ENCODE measurements around the gene PRR30. TPM values are rescaled to one million over a fixed set of nuclear protein-coding genes. Genes with fewer than 3 reads are reported as not detected.

Gene PRR30
- total and polyA plus RNA-seq, 2 donors (not counting 1 experiment from before 2014, with no cell fraction given) = not detected

- no peak for TF ChIP-seq CTCF (conservative IDR thresholded peaks at IDR 0.05 in 1 of 2, IDR thresholded peaks at IDR 0.05 in 1 of 2; ENCODE audit: low read depth in 1 of 2, low read length in 2 of 2)
- TF ChIP-seq EZH2 (IDR thresholded peaks at IDR 0.05; ENCODE audit: low read length, missing control alignments) = no peak
- Histone ChIP-seq H3K36me3 (ENCODE audit: control insufficient read depth, insufficient read depth, low read length) (peaks cover 16% of the 10 kb centered on the region), H3K9ac (ENCODE audit: insufficient read depth, low read length) (no peak overlapping the region), H3K4me2 (ENCODE audit: extremely low read depth, insufficient read depth, low read length) (peak overlapping the region; percentile 57), H4K20me1 (ENCODE audit: control insufficient read depth, extremely low read depth, insufficient read depth, low read length) (no peaks in the 10 kb centered on the region), H3K9me3 (ENCODE audit: control insufficient read depth, insufficient read depth, low read depth, low read length) (no peaks in the 10 kb centered on the region), H3K4me1 (ENCODE audit: control insufficient read depth, extremely low read depth, insufficient read depth, low read length) (peaks cover 4% of the 10 kb centered on the region), H3K27ac (ENCODE audit: insufficient read depth, low read length) (no peak overlapping the region), H2AFZ (ENCODE audit: low read length) (peak overlapping the region; percentile 73), H3K79me2 (ENCODE audit: control insufficient read depth, insufficient read depth, low read length) (peaks cover 15% of the 10 kb centered on the region), H3K27me3 (ENCODE audit: control insufficient read depth, insufficient read depth, low read length) (peaks cover 2% of the 10 kb centered on the region), H3K4me3 (replicated peaks in 1 of 4; ENCODE audit: control extremely low read depth in 1 of 4, insufficient read depth in 1 of 4, low read depth in 3 of 4, low read length in 4 of 4) (peak overlapping the region in 1 of 4 experiments; percentile 98)
- no peak for DNase-seq (ENCODE audit: low read depth in 2 of 2)
Observed at GRCh38 chr2:27134781-27135477, 4.3 kb downstream of the PRR30 start.

GRCh38 chr2:27133905-27134780, 5.1 kb downstream of the PRR30 start, which contains the start of gene PREB:
Gene PREB, minus strand, starts transcription at chr2:27134636. Its CDS starts 215 bp downstream, at chr2:27134421.
- H3K36me3 ChIP-seq (ENCODE audit: control insufficient read depth, insufficient read depth, low read length) = peaks cover 18% of the 10 kb centered on the region
- no peaks in the 10 kb centered on the region for H3K9me3 ChIP-seq (ENCODE audit: control insufficient read depth, insufficient read depth, low read depth, low read length)
- H3K4me2 ChIP-seq (ENCODE audit: extremely low read depth, insufficient read depth, low read length) = peak within 1 kb of the TSS; percentile 97
- H2AFZ ChIP-seq (ENCODE audit: low read length) = peak within 1 kb of the TSS; percentile 82
- H3K4me1 ChIP-seq (ENCODE audit: control insufficient read depth, extremely low read depth, insufficient read depth, low read length) = peaks cover 4% of the 10 kb centered on the region
- TF ChIP-seq CTCF (conservative IDR thresholded peaks at IDR 0.05 in 1 of 2, IDR thresholded peaks at IDR 0.05 in 1 of 2; ENCODE audit: low read depth in 1 of 2, low read length in 2 of 2) (peak; percentile 41 to 55), EZH2 (IDR thresholded peaks at IDR 0.05; ENCODE audit: low read length, missing control alignments) (no peak)
- peak; percentile 85 to 94 for DNase-seq (ENCODE audit: low read depth in 2 of 2)
- peak within 1 kb of the TSS; percentile 90 for H3K9ac ChIP-seq (ENCODE audit: insufficient read depth, low read length)
- H3K79me2 ChIP-seq (ENCODE audit: control insufficient read depth, insufficient read depth, low read length) = peaks cover 15% of the 10 kb centered on the region
- peak within 1 kb of the TSS; percentile 87 to 98 (median 96) for H3K4me3 ChIP-seq (replicated peaks in 1 of 4; ENCODE audit: control extremely low read depth in 1 of 4, insufficient read depth in 1 of 4, low read depth in 3 of 4, low read length in 4 of 4)
- no peaks in the 10 kb centered on the region for H4K20me1 ChIP-seq (ENCODE audit: control insufficient read depth, extremely low read depth, insufficient read depth, low read length)
- peak within 1 kb of the TSS; percentile 82 for H3K27ac ChIP-seq (ENCODE audit: insufficient read depth, low read length)
- no peaks in the 10 kb centered on the region for H3K27me3 ChIP-seq (ENCODE audit: control insufficient read depth, insufficient read depth, low read length)
